ENCODE measurements around the gene HIVEP3. TPM values are rescaled to one million over a fixed set of nuclear protein-coding genes. Genes with fewer than 3 reads are reported as not detected.
A peak's percentile ranks its signal among the peaks of the same experiment; 100 is the strongest.

HIVEP3 gene
- total RNA-seq, 2 donors from 2014 or later: 3.4 to 4.0 TPM

DNA sequence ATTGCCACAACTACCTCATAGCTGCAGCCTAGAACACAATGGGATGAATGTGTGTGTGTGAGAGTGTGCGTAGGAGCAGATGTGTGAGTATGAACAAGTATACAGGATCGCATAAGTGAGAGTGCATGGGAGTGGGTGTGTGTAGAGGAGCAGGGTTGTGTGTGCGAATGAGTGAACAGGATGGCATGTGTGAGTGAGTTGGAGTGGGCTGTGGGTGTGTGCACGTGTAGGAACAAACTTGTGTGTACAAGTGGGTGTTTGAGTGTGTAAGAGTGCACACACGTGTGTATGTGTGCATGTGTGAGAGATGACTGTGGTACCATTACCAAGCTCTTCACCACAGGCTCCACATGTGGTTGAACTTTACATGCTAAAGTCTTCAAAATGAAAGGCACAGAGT lies 258.8 kb downstream of the HIVEP3 start:
- no peaks in the 10 kb centered on the region for H3K27me3 ChIP-seq
- no peak for DNase-seq
- no peak overlapping the region for H3K4me3 ChIP-seq

DNA sequence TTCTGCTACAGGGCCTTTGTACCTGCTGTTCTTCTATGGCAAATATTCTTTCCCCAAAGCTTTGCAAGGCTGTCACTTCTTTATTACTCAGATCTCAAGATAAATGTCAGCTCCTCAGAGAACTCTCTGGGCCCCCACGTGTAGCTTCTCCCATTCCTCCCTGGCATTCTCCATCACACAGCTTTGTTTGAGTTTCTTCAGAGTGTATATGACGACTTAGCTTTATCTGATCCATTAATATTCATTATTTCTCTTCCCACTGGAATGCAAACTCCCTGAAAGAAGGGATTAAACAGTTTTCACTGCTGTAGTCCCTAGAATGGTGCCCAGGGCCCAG lies 259.6 kb downstream of the HIVEP3 start:
- no peak overlapping the region for H3K27ac ChIP-seq
- no peak overlapping the region for H3K4me3 ChIP-seq
- no peak for TF ChIP-seq POLR2A (IDR thresholded peaks at IDR 0.05)
- no peaks in the 10 kb centered on the region for H3K36me3 ChIP-seq (replicated peaks in 1 of 2; ENCODE audit: insufficient read depth in 1 of 2, low read depth in 2 of 2)
- ATAC-seq: no peak
- 74 to 82% methylated on average over 2 of the region's 2 CpGs for WGBS, 2 donors
- no peaks in the 10 kb centered on the region for H3K9me3 ChIP-seq
- DNase-seq: no peak
- H3K27me3 ChIP-seq: no peaks in the 10 kb centered on the region
- intact Hi-C loops (cut with DNase I): no loop called here
- H3K4me1 ChIP-seq: peaks cover 8% of the 10 kb centered on the region

More for the DNA sequence above, 258.8 kb downstream of the HIVEP3 start:
- ATAC-seq: no peak
- Histone ChIP-seq H3K36me3 (replicated peaks in 1 of 2; ENCODE audit: insufficient read depth in 1 of 2, low read depth in 2 of 2) (no peaks in the 10 kb centered on the region), H3K27ac (no peak overlapping the region), H3K9me3 (no peaks in the 10 kb centered on the region), H3K4me1 (peaks cover 9% of the 10 kb centered on the region)
- no peak for TF ChIP-seq POLR2A (IDR thresholded peaks at IDR 0.05)
- TF ChIP-seq CTCF (IDR thresholded peaks at IDR 0.05): no peak
- intact Hi-C loops (cut with DNase I): no loop called here
- 88% methylated on average over 5 of the region's 5 CpGs for WGBS, 2 donors

- no peaks in the 10 kb centered on the region for H3K9me3 ChIP-seq
- no peak for ATAC-seq
- intact Hi-C loops (cut with DNase I): no loop called here
- peak in 1 of 4 donors; percentile 31 for DNase-seq
- peaks cover 8% of the 10 kb centered on the region for H3K4me1 ChIP-seq
- no peak overlapping the region for H3K4me3 ChIP-seq
- no peak for TF ChIP-seq POLR2A (IDR thresholded peaks at IDR 0.05)
- no peak for TF ChIP-seq CTCF (IDR thresholded peaks at IDR 0.05)
- H3K27me3 ChIP-seq: no peaks in the 10 kb centered on the region
- 84 to 90% methylated on average over 10 of the region's 12 CpGs for WGBS, 2 donors
- H3K36me3 ChIP-seq (replicated peaks in 1 of 2; ENCODE audit: insufficient read depth in 1 of 2, low read depth in 2 of 2): no peaks in the 10 kb centered on the region
- no peak overlapping the region for H3K27ac ChIP-seq
Measured at GRCh38 chr1:41658431-41659158, 260.1 kb downstream of the HIVEP3 start.

- Histone ChIP-seq H3K36me3 (replicated peaks in 1 of 2; ENCODE audit: insufficient read depth in 1 of 2, low read depth in 2 of 2) (no peaks in the 10 kb centered on the region), H3K27ac (no peak overlapping the region), H3K4me3 (no peak overlapping the region), H3K27me3 (no peaks in the 10 kb centered on the region), H3K9me3 (no peaks in the 10 kb centered on the region), H3K4me1 (peaks cover 8% of the 10 kb centered on the region)
- intact Hi-C loops (cut with DNase I): no loop called here
- ATAC-seq (no peak), DNase-seq (no peak)
- 86 to 91% methylated on average over 7 of the region's 7 CpGs for WGBS, 2 donors
- no peak for TF ChIP-seq CTCF (IDR thresholded peaks at IDR 0.05)
- TF ChIP-seq POLR2A (IDR thresholded peaks at IDR 0.05): no peak
Measured at GRCh38 chr1:41657679-41658295, 260.9 kb downstream of the HIVEP3 start.

DNA sequence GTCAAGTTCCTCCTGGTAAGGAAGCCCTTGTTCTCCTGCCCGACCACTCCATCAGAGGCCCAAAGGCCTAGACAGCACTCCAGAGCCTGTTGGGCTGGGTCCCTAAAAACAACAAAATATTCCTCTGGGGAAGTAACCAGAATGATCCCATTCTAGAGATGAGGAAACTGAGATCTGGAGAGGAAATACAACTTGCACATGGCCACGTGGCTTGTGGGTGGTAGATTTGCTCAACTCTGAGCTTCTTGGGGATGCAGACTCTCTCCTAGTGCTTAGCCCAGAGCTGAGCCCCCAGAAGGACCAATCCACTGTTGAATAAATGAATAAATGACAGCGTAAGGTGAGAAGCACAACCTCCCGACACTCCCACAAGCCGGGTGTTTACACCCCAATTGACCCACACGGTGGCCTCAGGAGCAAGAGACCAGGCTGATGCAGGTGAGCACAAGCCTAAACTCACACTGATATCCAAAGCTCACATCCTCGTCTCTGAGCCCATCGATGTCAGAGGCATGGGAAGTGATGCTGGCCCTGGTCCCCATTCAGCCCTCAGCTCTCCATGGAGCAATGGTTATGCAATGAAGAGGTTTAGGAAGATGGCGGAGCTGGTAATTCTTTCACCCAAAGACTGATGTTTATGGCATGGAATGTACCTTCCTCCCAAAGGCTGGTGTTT lies 261.8 kb downstream of the HIVEP3 start:
- DNase-seq (no peak), ATAC-seq (no peak)
- peaks cover 8% of the 10 kb centered on the region for H3K4me1 ChIP-seq
- WGBS, 2 donors: 84 to 86% methylated on average over 9 of the region's 9 CpGs
- no peak for TF ChIP-seq POLR2A (IDR thresholded peaks at IDR 0.05)
- no peak for TF ChIP-seq CTCF (IDR thresholded peaks at IDR 0.05)
- H3K9me3 ChIP-seq: no peaks in the 10 kb centered on the region
- no peak overlapping the region for H3K27ac ChIP-seq
- intact Hi-C loops (cut with DNase I): no loop called here
- H3K36me3 ChIP-seq (replicated peaks in 1 of 2; ENCODE audit: insufficient read depth in 1 of 2, low read depth in 2 of 2): no peaks in the 10 kb centered on the region
- no peak overlapping the region for H3K4me3 ChIP-seq
- H3K27me3 ChIP-seq: no peaks in the 10 kb centered on the region

Data from body of pancreas (tissue), 4 donors.